Stimulated activated CD8-positive, alpha-beta memory T cell treated with anti-CD3 and anti-CD28 coated beads, Interleukin-2, amount 100 ng/mL, for 1 hour (primary cell): ENCODE measurements around the gene VAV1.

Experiments
- DNase-seq, 2 donors: peaks; one replicate each; pipeline ENCODE4 v3.0.0-alpha.2; 2020; ENCODE audit warnings: low read depth in 2 of 2

Gene VAV1

GRCh38 chr19:6772028-6772865 is at the start of gene VAV1:
Gene VAV1, plus strand, starts transcription at chr19:6772708. Its CDS starts 100 bp downstream, at chr19:6772808.
- peak; percentile 59 to 76 for DNase-seq

- DNase-seq = no peak
Observed at GRCh38 chr19:6723108-6723618, 49.3 kb upstream of the VAV1 start.

- no peak for DNase-seq
Observed at GRCh38 chr19:6723738-6724137, 48.8 kb upstream of the VAV1 start.

- no peak for DNase-seq
Observed at GRCh38 chr19:6724631-6725492, 47.6 kb upstream of the VAV1 start.

GRCh38 chr19:6725513-6726231 is 46.8 kb upstream of the VAV1 start:
- DNase-seq = no peak

- DNase-seq = no peak
Observed at GRCh38 chr19:6728346-6728745, 44.2 kb upstream of the VAV1 start.

- no peak for DNase-seq
Observed at GRCh38 chr19:6729573-6730152, 42.8 kb upstream of the VAV1 start.

GRCh38 chr19:6730153-6730804 is 42.2 kb upstream of the VAV1 start:
- no peak for DNase-seq

GRCh38 chr19:6730941-6731670 is 41.4 kb upstream of the VAV1 start:
- no peak for DNase-seq

- no peak for DNase-seq
Observed at GRCh38 chr19:6731822-6732221, 40.7 kb upstream of the VAV1 start.

GRCh38 chr19:6732803-6733337 is 39.6 kb upstream of the VAV1 start:
- no peak for DNase-seq

GRCh38 chr19:6733338-6734095 is 39.0 kb upstream of the VAV1 start:
- no peak for DNase-seq

- DNase-seq = no peak
Observed at GRCh38 chr19:6734096-6734696, 38.3 kb upstream of the VAV1 start.

GRCh38 chr19:6735181-6735911 is 37.2 kb upstream of the VAV1 start:
- no peak for DNase-seq

GRCh38 chr19:6736169-6736916 is 36.2 kb upstream of the VAV1 start:
- peak in 1 of 2 donors; percentile 50 for DNase-seq

- DNase-seq = no peak
Observed at GRCh38 chr19:6736917-6737283, 35.6 kb upstream of the VAV1 start.

- DNase-seq = peak; percentile 97 to 98
Observed at GRCh38 chr19:6737284-6737872, 35.1 kb upstream of the VAV1 start, which contains the start of gene GPR108. Gene GPR108, minus strand, starts transcription at chr19:6737580. Its CDS starts 4 bp downstream, at chr19:6737576.
